Middle frontal gyrus (tissue), 1 donor: ENCODE data around the gene DDIT4.

Experiments
- DNase-seq: peaks from one replicate; pipeline ENCODE4 v3.0.0-alpha.2; 2015; ENCODE audit warnings: low spot score; ENCODE audit errors: extremely low spot score

Gene DDIT4

DNA sequence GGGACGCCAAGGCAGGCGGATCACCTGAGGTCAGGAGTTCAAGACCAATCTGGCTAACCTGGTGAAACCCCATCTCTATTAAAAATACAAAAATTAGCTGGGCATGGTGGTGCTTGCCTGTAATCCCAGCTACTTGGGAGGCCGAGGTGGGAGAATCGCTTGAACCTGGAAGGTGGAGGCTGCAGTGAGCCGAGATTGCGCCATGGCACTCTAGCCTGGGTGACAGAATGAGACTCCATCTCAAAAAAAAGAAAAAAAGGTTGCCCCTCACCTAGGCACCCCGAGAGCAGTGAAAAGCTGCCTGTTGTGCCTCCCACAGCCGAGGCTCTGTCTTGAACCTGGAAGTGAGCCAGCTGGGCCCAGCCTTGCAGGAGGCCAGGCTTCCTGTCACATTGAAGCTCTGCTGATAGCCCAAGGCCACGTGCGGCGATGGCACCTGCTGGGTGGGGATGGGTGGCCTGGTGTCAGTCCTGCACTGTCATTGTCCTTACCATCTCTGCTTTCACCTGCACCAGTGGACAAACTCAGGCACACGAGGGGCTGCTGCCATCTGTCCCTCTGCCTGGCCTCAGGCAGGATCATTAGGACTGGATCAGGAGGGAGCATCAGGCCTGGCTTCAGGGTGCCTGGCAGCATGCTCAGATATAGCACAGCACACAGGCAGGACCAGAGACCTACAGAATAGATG is 43.2 kb downstream of the DDIT4 start:
- DNase-seq, result no peak

DNA sequence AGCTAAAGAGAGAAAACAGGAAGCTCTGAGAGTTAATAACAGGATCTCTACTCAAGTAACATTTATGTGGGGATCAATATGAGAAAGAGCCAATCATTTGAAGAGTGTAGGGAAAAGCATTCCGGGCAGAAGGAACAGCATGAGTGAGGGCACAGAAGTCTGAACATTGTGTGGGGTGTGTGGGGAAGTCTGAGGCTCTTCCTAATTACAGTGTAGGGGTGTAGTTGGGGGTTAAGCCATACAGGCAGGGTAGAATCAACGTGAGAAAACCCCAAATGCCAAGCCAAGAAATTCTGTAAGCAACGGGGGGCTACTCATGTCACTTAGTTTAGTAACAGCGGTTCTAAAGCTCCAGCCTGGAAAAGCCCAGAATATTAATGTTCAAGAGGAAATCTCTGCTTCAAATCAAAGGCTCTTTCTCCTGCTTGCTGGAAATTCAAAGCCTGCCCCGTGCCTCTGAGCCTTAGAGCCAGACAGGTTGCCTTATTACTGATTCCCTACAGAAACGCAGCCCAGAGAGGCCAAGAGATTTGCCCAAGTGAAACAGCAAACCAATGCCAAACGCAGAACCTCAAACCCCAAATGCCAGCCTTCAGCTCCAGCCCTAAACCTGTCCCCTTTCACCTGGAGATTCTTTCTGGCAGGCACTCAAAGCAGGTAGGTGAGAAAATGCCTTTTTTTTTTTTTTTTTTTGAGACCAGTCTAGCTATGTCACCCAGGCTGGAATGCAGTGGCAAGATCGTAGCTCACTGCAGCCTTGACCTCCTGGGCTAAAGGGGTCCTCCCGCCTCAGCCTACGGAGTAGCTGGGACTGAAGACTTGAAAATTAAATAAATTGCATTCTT is 44.9 kb downstream of the DDIT4 start:
- no peak for DNase-seq

DNA sequence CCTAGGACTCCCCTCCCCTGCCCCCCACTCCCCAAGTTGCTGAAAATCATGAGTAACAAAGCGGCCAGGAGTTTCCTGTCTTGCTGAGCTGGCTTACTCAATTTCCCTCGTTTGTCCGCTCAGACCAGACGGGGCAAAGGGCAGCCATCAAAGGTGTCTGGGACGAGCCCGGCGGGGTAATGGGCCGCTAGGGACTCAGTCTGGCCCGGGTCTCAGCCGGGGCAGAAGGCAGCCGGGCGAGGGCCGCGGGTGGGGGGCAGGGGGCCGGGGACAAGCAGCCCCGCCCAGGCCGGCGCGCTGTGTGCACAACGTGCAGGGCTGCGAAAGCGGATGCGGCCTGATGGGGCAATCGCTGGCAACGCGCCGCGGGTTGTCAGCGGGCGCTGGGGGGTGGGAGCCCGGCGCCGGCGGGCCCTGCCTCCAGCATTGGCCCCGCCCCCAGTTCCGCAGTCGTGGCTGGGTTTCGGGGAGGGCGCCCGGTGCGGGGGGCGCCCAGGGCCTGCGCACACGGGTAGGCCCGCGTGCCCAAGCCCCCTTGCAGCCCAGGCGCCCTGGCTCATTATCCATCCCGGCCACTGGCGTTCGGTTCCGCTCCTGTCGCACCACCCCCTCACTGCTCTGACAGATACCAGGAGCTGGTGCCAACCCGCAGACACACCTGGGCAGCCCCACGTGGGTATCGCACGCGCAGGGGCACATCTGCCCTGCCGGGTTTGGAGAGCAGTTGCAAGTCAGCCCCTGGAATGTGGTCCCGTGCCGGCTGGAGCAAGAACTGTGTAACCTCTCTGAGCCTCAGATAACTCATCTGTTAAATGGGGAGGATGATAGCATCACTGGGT is 45.9 kb downstream of the DDIT4 start:
- peak; percentile 73 for DNase-seq

DNA sequence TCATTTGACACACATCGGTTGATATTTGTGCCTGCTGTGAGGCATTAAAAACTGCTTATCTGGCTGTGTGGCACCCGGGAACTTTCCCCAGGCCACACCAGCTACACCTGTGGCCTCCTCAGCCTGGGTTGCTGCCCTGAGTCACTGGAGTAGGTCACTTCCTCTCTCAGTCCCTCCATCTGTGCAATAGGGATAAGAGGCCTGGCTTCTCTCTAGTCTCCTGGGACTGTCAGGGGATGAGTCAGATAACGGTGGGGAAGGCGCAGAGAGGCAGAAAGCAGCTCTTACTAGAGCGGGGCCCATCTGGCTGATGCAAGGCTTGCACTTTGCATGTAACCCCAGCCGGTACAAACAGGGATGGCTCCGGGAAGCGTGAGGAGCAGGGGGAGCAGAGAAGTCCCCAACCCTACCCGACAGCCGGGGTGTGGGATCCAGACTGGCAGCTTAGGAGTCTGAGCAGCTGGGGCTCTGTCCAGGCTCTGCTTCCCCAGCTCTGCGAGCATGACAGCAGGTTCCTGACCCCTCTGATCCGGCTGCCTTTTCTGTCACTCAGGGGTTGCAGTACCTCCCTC is 47.0 kb downstream of the DDIT4 start:
- DNase-seq, result no peak

DNA sequence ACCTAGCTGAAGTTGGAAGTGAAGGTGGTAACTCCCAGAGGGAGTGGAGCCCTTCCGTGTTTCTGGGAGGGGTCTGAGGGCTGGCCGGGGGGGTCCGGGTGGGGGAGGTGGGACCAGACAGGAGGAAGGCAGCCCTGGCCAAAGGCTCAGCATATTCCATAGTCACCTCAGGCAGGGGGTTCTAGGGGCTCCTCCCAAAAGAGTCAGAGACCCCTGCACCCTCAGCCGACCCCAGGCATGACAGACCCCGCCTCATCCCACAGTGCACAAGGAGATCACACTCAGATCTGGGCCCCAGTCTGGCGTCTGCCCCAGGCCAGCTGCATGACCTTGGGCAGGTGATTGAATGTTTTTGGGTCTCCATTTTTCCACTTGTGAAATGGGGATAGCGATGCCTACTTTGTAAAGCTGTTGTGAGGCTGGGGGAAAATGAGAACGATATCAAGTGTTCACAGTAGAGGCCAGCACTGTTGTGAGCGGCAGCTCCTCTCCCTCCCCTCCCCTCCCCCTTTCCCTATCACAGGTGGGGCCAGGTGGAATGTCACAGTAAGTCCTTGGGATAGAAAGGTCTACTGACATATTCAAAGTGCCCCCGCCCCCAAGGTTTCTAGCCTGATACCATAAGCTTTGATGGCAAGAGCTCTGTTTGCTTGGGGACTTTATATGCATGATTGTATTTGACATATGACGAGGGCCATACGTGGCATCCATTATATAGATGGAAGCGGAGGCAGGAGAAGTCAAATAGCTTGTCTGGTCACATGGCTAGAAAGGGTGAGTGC is 47.7 kb downstream of the DDIT4 start:
- no peak for DNase-seq

DNA sequence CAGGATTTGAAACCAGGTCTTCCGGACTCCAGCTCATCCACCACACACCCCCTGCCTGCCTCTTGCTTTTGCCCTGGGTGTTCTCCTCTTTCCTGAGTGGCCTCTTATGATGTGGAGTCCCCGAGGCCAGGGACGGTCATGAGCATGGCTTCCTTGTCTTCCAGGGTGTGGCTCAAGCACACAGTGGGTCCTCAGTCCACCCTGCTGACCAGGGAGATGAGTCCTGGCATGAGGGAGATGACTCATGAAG is 48.2 kb downstream of the DDIT4 start:
- no peak for DNase-seq

DNA sequence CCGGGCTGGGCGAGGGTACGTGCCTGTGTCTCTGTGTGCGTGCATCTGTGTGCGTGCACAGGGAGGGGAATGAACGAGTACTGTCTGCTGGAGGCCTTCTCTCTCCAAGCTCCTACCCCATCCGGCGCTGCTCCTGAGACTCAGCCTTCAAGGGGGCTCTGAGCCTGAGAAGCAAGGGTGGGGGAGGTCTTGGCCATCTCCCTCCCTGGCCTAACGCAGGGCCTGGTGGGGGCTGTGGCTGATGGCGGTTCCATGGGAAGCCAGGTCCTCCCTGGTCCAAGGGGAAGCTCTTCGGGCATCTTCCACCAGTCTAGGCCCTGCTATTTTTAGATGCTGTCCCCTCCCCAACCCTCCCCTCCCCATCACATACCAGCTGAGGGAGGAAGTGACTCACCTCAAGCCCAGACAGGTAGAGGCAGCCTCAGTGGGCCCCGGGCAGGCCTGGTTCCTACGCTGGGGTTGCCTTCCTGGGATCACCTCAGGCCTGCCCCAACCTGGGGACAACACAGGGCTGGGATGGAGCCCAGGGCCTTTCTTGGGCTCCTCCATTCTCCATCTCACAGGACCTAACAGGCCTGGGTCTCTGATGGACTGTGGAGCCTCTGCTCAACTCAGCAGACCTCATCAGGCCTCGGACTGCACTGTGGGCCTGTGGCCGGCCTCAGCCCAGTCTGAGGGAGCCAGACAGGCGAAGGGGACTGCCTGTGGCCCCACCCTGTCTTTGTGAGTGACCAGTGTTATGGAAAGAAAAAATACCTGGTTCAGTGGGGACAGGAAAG is 48.7 kb downstream of the DDIT4 start:
- DNase-seq, result no peak

DNA sequence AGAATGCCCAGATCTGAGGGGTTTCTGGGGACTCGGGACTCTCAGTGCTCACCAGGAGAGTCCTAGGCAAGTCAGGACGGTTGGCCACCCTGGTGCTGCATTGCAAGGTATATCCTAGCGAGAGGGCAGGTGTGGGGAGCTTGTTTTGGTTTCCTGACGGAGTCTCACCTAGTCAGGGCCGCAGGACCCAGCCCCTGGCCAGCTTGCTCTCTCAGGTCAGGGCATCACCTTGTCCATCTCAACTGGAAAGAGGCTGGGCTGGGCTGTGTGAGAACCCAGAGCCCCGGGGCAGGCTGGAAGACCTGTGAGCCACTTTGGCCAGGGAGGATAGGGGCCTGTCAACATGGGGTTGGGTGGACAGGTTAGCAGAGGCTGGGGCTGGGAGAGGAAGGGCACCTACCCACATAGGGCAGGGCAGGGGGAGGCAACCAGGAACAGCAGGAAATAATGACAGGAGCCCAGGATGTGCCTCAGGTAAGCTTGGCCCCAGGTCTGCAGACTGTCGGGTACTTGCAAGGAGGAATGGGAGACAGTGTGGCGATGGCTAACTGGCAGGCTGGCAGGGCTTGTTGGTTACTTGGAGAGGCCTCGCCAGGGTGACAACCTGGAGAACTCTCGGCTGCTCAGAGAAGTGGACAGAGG is 49.5 kb downstream of the DDIT4 start:
- no peak for DNase-seq

DNA sequence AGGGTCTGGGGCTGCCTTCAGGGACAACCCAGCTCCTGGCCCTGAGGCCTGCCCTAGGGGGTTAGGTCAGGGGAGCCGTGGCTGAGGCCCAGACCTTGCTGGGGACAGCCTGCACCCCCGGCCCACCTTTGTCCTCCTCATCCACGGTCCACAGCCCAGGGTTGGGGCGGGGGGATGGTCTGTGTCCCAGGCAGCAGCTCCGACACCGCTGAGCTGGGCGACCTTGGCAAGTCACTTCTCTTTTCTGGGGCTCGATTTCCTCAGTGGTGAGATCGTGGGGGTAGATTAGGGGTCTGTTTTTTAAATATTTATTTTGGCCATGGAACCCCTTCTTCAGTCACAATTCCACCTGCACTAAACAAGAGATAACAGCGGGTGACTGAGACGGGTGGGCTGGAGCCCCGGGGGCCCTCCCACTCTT is 50.1 kb downstream of the DDIT4 start:
- no peak for DNase-seq
